HG03558 (cell line): Measurements from ENCODE around the gene ADAMTS15.

Experiments used
- ATAC-seq: cut with Tn5 transposase; IDR thresholded peaks from one replicate; pipeline ENCODE4 v1.9.1; 2021; ENCODE audit warnings: moderate number of reproducible peaks; ENCODE audit not compliant: unreplicated experiment; ENCODE audit errors: extremely low read depth

Gene ADAMTS15

DNA sequence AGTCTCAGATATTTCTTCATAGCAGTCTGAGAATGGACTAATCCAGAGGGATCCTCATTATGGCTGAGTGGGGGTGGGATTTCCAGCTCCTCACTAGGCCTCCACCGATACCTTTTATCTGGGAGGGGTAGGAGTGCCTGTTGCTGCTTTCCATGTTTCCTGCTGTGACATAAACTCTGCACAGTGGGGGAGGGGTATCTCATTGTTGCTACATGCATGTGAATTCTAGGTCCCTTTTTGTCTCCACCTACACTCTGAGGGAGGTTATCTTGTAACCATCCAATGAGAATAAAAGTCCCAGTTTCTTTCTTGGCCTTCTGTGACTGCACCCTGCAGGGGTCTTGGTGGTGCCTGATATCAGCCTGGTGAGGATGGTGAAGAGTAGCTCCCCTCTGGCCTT is 60.5 kb downstream of the ADAMTS15 start:
- ATAC-seq, result no peak

- ATAC-seq, result no peak
Observed at GRCh38 chr11:130509942-130510341, 61.5 kb downstream of the ADAMTS15 start.

DNA sequence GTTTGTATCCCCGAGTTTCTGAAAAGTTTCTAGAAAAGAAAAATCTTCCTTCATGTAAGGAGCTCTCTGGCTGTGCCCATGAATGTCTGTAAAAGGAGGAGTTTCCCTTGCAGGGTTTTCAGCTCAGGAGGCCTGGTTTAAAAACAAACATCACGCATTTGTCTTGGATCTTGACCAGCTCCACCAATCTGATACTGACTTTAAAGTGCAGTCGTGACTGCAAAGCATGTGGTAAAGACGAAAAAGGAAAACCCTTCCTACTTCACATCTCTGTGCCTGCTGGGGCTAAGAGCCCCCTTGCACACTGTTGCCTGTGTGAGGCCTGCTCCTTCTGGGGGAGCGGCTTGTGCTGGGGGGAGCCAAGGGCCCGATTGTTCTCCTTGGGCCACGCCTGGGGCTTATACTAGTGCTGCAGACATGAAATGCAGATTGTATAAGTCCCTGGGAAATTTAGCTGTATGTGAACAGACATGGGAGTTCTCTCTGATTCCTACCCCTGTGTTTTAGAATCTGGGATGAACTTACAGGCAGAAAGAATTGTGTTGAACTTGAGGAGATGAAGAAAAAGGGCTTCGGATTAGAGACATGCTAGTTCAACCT is 62.1 kb downstream of the ADAMTS15 start:
- ATAC-seq, result no peak

DNA sequence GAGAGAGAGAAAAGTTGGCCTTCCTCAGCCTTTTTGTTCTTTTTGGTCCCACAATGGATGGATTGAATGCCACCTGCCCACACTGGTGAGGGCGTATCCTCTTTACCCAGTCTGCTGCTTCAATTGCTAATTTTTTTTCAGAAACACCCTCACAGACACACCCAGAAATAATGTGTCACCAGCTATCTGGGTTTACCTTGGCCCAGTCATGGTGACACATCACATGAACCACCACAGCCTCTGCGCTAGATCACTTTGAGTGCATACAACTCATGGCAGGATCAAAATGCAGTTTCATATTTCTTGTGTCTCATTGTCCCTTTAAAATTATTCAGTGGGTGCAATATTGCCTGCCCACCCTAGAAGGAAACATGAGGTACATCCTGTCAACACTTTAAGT is 63.3 kb downstream of the ADAMTS15 start:
- no peak for ATAC-seq

GRCh38 chr11:130512662-130513061 is 64.2 kb downstream of the ADAMTS15 start:
- no peak for ATAC-seq

DNA sequence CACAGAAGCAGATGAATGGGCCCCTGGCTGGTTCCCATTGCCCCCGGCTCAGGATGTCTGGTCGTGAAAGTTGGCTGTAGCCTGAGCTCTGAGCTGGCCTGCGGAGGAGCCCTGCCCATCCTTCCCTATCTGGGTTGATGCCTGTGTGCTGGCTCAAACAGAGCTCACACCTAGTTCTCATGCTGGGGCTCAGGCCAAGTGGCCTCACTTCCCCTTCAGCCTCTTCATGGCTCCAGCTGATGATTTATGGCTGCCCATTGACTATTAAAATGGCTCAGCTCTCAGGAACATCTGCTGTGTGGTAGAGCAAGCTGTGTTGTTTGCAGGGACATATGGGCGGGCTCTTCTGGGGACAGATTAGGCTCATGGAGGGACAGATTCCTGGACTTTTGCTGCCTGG is 64.7 kb downstream of the ADAMTS15 start:
- no peak for ATAC-seq

GRCh38 chr11:130514316-130514715 is 65.9 kb downstream of the ADAMTS15 start:
- no peak for ATAC-seq

DNA sequence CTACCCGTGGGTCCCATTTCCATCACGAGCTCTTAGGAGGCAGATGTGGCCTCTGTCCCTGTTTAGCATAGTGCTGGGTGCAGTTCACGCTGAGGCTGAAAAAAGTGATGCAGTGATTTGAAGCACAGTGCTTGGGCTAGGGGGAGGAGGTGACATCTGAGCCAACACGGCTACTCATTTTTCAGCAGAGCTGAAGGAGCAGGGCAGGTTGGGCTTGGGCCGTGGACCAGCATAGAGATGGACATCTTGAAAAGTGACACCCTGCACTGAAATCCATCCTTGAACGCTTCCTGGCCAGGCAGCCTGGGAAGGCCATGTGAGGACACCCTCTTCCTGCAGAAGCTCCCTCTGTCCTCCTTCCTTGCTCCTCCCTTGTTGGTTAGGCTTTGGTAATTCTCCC is 66.4 kb downstream of the ADAMTS15 start:
- no peak for ATAC-seq

DNA sequence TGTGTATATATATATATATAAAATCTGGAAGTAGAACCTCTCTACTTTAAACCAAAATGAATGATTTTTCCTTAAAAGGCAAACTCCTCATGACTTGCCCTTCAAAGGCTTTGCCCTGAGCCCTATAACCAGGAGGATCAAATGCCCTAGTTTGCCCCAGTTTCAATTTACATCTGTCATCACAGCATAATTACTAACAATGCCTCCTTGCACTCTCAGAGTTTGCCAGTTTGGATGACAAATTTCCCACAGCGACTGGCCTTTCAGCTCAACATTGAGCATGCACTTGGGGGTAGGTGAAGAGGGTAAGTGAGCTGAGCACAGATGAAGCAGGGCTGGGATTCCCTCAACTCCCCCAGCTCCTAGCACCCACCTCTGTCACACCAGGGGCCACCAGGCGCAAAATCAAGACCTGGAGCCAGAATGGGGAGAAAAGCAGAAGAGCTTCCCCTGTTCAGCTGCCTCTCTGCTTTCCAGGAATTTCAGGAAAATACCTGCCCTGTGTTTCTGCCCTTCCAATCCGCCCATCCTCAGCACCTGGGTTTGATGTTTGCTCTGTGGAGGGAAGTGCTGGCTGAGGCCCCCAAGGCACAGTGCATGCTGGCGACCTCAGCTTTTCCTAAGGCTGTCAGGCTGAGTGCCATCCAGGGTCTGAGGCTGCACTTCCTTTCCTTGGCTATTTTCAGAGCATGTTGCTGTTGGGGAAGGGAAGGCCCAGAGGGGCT is 67.5 kb downstream of the ADAMTS15 start:
- no peak for ATAC-seq

GRCh38 chr11:130516554-130517505 is 68.4 kb downstream of the ADAMTS15 start:
- ATAC-seq, result no peak

DNA sequence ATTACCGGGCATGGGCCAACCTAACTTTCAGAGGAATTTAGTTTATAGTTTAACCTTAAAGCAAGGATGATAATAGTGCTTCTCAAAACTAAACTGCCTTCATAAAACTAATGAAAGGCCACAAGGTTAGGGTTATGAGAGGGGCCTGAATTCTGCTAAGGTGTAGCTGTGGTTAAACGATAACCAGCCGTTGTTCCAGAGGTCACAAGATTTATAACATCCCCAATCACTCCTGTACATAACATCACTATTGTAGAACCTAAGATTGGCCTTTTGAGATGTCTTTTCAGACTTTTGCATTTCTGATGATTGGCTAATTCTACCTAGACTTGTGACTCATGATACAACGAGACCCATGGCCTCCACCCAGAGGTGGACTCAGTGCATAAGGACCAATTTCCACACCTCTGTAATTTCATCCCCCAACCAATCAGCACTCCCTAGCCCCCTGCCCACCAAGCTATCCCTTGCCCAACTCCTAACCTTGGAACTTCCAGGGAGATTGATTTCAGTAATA is 69.8 kb downstream of the ADAMTS15 start:
- ATAC-seq, result no peak

DNA sequence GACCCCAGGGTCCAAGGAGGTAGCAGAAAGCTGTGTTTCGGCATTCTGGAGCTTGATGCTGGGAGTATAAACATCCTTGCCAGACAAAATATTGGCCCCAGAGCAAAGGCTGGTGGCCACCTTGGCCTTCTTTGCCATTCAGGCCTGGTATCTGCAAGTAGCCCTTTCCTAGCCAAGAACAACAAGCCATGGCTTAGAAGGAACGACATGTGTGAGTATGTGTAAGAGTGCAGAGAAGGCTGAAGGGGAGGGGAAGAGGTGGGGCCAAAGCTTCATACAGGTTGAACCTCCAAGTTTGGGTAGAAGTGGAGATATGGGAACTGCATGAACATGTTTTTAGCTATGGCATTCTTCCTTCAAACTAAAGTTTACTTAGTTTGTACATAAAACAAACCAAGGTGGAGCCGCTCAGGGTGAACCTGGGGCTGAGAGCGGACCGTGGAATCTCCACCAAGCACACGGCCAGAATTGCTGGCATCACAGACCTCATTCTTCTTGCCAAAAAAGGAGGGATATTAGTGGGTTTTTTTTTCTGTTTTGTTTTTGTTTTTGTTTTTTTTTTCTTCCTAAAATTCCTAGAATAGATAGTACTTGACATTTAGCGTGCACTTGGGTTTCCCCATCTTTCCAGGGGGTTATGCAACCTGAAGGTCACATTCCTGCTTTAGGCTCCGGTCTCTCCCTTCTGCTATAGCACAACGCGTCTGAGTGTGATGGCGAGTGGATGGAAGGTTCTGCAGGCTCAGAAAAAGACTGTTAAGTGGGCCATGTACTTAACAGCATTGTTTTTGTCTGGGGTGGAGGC is 70.9 kb downstream of the ADAMTS15 start:
- ATAC-seq, result no peak

DNA sequence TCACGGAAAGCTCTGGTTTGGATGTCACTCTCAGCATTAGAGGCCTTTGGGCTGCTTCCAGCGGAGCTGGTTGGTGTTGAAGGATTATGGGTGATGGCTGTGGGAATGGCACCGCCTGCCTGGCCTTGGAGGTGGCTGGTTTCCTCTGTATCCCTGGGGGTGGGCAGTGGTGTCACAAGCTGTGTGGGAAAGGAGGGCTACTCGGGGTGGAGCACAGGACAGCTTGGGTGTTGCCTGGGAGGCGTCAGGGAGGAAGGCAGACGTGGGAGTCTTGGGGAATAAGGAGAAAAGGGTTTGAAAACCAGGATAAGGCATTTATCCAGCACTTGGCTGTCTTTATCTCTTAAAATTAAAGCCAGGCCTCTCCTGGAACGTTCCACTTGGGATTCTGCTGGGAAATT is 71.8 kb downstream of the ADAMTS15 start:
- ATAC-seq, result no peak

- ATAC-seq, result no peak
Observed at GRCh38 chr11:130522284-130522961, 74.0 kb downstream of the ADAMTS15 start.

DNA sequence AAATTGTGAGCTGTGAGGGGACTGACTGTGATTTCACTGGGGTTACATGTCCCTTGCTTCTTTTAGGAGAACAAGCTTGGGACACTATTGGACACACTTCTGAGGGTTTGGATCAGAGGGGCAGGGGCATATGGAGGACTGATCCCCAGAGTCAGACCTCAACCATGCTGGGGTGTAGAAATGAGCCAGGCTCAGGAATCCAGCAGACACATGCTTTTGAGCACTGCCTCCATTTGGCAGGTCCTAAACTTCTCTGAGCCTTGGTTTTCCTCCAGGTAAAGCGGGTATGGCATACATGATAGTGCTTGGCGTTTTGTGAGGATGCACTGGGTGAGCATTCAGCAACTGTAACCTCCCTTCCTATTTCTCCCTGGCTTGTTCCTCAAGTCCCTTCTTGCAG is 74.7 kb downstream of the ADAMTS15 start:
- ATAC-seq, result no peak

- ATAC-seq, result no peak
Observed at GRCh38 chr11:130523609-130524008, 75.2 kb downstream of the ADAMTS15 start.

DNA sequence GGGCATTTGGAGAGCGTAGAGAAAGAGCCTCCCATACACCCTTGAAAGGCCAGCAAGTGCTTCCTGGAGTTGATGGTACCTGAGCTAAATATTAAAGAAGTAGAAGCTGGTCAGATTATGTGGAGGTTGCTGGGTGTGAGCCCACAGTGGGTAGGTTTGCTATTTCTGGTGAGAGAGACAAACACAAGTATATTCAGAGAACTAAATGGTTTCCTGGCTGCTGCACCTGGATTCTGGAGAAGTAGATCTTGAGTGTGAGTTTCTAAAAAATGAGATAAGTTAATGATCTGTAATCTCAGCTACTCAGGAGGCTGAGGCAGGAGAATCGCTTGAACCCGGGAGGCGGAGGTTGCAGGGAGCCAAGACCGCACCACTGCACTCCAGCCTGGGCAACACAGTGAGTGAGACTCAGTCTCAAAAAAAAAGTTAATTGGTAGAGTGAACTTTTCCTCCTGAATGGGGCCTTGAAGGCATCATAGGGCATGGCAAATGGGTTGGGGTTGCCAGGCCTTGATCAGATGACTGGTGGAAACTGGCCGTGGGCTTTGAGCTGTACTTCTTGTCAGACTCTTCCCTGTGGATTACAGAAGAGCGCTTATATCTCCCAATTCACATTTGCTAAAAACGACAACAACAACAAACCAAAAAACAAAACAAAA is 75.8 kb downstream of the ADAMTS15 start:
- no peak for ATAC-seq

DNA sequence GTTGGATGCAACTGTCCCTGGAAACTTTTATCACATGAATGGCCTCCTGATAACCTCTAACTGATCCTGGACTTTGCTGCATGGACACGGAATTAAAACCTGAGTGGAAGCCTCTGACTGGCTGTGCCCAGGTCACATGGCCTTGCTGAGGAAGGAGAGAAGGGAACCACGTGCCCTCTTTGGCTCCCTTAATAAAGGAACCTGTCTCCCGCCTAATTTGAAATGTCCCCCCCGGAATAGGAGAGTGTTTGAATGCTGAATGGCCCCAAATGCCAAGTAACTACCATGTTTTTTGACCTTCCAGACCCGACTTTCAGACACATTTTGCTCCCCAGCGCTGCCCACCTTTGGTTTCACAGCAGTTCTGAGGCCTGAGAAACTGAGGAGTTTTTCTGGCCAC is 76.9 kb downstream of the ADAMTS15 start:
- no peak for ATAC-seq
